HFFc6 (cell line): ENCODE results near the gene ENGASE. TPM values are rescaled to one million over a fixed set of nuclear protein-coding genes. Genes with fewer than 3 reads are reported as not detected.
A peak's percentile ranks its signal among the peaks of the same experiment; 100 is the strongest.

Source experiments
- DNase-seq: peaks from one replicate; pipeline ENCODE4 v3.0.0-alpha.2; 2018
- H3K27ac Mint-ChIP-seq: 2 replicates; pipeline ENCODE4 v1.8.0; 2020; ENCODE audit warnings: mild to moderate bottlenecking, mixed read lengths
- H3K27me3 Mint-ChIP-seq: 2 replicates; pipeline ENCODE4 v1.8.0; 2021; ENCODE audit warnings: mild to moderate bottlenecking, moderate library complexity, mixed read lengths; ENCODE audit not compliant: insufficient read depth
- H3K36me3 Mint-ChIP-seq: 2 replicates; pipeline ENCODE4 v1.8.0; 2021; ENCODE audit warnings: low read depth, mixed read lengths
- H3K4me1 Mint-ChIP-seq: 2 replicates; pipeline ENCODE4 v1.8.0; 2020; ENCODE audit warnings: low read depth, mixed read lengths
- H3K4me3 Mint-ChIP-seq: 2 replicates; pipeline ENCODE4 v1.8.0; 2020; ENCODE audit warnings: mild to moderate bottlenecking, moderate library complexity, mixed read lengths
- H3K9me3 Mint-ChIP-seq: 2 replicates; pipeline ENCODE4 v1.8.0; 2020; ENCODE audit warnings: mild to moderate bottlenecking, mixed read lengths
- CTCF ChIP-seq: fragments of 200-600 bp; sonication (generic); IDR thresholded peaks from 2 replicates; pipeline ENCODE4 v1.5.0; 2021; ENCODE audit warnings: antibody characterized with exemption, mild to moderate bottlenecking
- total RNA-seq, 6 experiments: library from RNA; stranded (reverse); fragmentation: NEBNext Ultra II Directional; extraction: Animal tissue kit (Norgen Biotek cat#: 25700); gene quantifications; 2 replicates in 1 of 6; 3 replicates in 5 of 6; pipeline ENCODE4 v1.2.3, GENCODE V29; 2021

The ENGASE gene
- total RNA-seq, 6 experiments from 2014 or later = 11.1 to 13.8 (median 11.8) TPM

GRCh38 chr17:79080761-79081290 lies 6.2 kb downstream of the ENGASE start:
- Mint-ChIP-seq H3K4me3 (no peak overlapping the region), H3K9me3 (no peaks in the 10 kb centered on the region), H3K36me3 (peaks cover 3% of the 10 kb centered on the region; the same call in 1 of the 2 replicates), H3K27me3 (no peaks in the 10 kb centered on the region; the same call in none of the 2 replicates), H3K27ac (no peak overlapping the region), H3K4me1 (peaks cover 4% of the 10 kb centered on the region)
- no peak for DNase-seq
- TF ChIP-seq CTCF = no peak

- DNase-seq = no peak
- Mint-ChIP-seq H3K27ac (no peak overlapping the region), H3K9me3 (no peaks in the 10 kb centered on the region), H3K4me1 (no peaks in the 10 kb centered on the region), H3K27me3 (no peaks in the 10 kb centered on the region; the same call in none of the 2 replicates), H3K4me3 (no peak overlapping the region), H3K36me3 (peaks cover 3% of the 10 kb centered on the region; the same call in 1 of the 2 replicates)
- TF ChIP-seq CTCF = no peak
Measured at GRCh38 chr17:79081571-79082276, 7.1 kb downstream of the ENGASE start.

GRCh38 chr17:79082311-79083190 lies 7.9 kb downstream of the ENGASE start:
- H3K4me1 Mint-ChIP-seq = no peaks in the 10 kb centered on the region
- TF ChIP-seq CTCF = peak; percentile 83
- no peak overlapping the region for H3K4me3 Mint-ChIP-seq
- peaks cover 3% of the 10 kb centered on the region; the same call in 1 of the 2 replicates for H3K36me3 Mint-ChIP-seq
- H3K9me3 Mint-ChIP-seq = no peaks in the 10 kb centered on the region
- DNase-seq = no peak
- H3K27me3 Mint-ChIP-seq = no peaks in the 10 kb centered on the region; the same call in 1 of the 2 replicates
- H3K27ac Mint-ChIP-seq = no peak overlapping the region

- no peak for DNase-seq
- H3K4me3 Mint-ChIP-seq = no peak overlapping the region
- H3K36me3 Mint-ChIP-seq = peaks cover 3% of the 10 kb centered on the region; the same call in 1 of the 2 replicates
- TF ChIP-seq CTCF = no peak
- no peaks in the 10 kb centered on the region for H3K4me1 Mint-ChIP-seq
- H3K9me3 Mint-ChIP-seq = no peaks in the 10 kb centered on the region
- H3K27ac Mint-ChIP-seq = no peak overlapping the region
- no peaks in the 10 kb centered on the region; the same call in 1 of the 2 replicates for H3K27me3 Mint-ChIP-seq
Measured at GRCh38 chr17:79083191-79083971, 8.8 kb downstream of the ENGASE start.
